MM.1S (cell line): Measurements from ENCODE around the gene SHC2.

ENCODE experiments used
- EZH2phosphoT487 ChIP-seq: fragments of 300-600 bp; sonication (generic); IDR thresholded peaks from 2 replicates; pipeline ENCODE4 v1.6.1; 2018; ENCODE audit warnings: antibody characterized with exemption, low read length
- TF ChIP-seq, protein P1 (sequence below): fragments of 300-600 bp; sonication (generic); IDR thresholded peaks from 2 replicates; pipeline ENCODE4 v1.5.1; 2016; ENCODE audit warnings: antibody characterized with exemption, low read length, mixed read lengths

- TF ChIP-seq, protein P1, sequence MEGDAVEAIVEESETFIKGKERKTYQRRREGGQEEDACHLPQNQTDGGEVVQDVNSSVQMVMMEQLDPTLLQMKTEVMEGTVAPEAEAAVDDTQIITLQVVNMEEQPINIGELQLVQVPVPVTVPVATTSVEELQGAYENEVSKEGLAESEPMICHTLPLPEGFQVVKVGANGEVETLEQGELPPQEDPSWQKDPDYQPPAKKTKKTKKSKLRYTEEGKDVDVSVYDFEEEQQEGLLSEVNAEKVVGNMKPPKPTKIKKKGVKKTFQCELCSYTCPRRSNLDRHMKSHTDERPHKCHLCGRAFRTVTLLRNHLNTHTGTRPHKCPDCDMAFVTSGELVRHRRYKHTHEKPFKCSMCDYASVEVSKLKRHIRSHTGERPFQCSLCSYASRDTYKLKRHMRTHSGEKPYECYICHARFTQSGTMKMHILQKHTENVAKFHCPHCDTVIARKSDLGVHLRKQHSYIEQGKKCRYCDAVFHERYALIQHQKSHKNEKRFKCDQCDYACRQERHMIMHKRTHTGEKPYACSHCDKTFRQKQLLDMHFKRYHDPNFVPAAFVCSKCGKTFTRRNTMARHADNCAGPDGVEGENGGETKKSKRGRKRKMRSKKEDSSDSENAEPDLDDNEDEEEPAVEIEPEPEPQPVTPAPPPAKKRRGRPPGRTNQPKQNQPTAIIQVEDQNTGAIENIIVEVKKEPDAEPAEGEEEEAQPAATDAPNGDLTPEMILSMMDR: no peak
- no peak for TF ChIP-seq EZH2phosphoT487
These were observed 85.3 kb downstream of the SHC2 start for GRCh38 chr19:375395-376110.
